ENCODE data around the gene OR5B12.

The OR5B12 gene

GRCh38 chr11:58466293-58466692 is 24.3 kb upstream of the OR5B12 start:
- TF ChIP-seq CTCF (IDR thresholded peaks at IDR 0.05), result no peak
- H3K4me3 ChIP-seq (ENCODE audit: low read depth, low read length), result no peak overlapping the region

GRCh38 chr11:58465690-58466089 is 23.7 kb upstream of the OR5B12 start:
- Histone ChIP-seq H3K9ac (no peak overlapping the region), H3K4me1 (no peaks in the 10 kb centered on the region), H3K27ac (no peak overlapping the region), H3K79me2 (no peaks in the 10 kb centered on the region), H3K4me3 (ENCODE audit: low read depth, low read length) (no peak overlapping the region), H3K9me3 (ENCODE audit: control insufficient read depth, low read length) (no peaks in the 10 kb centered on the region), H3K4me2 (ENCODE audit: low read length) (no peak overlapping the region), H3K36me3 (ENCODE audit: control insufficient read depth, insufficient read depth, low read length) (no peaks in the 10 kb centered on the region), H2AFZ (no peak overlapping the region), H3K27me3 (ENCODE audit: control insufficient read depth, insufficient read depth, low read length) (no peaks in the 10 kb centered on the region)
- TF ChIP-seq CTCF (IDR thresholded peaks at IDR 0.05), result no peak

More at GRCh38 chr11:58466293-58466692, 24.3 kb upstream of the OR5B12 start:
- Histone ChIP-seq H3K27ac (no peak overlapping the region), H2AFZ (no peak overlapping the region), H3K27me3 (ENCODE audit: control insufficient read depth, insufficient read depth, low read length) (no peaks in the 10 kb centered on the region), H3K9me3 (ENCODE audit: control insufficient read depth, low read length) (no peaks in the 10 kb centered on the region), H3K36me3 (ENCODE audit: control insufficient read depth, insufficient read depth, low read length) (no peaks in the 10 kb centered on the region), H3K4me1 (no peaks in the 10 kb centered on the region), H3K4me2 (ENCODE audit: low read length) (no peak overlapping the region), H3K9ac (no peak overlapping the region), H3K79me2 (no peaks in the 10 kb centered on the region)

- Histone ChIP-seq H2AFZ (no peak overlapping the region), H3K9ac (no peak overlapping the region), H3K9me3 (ENCODE audit: control insufficient read depth, low read length) (no peaks in the 10 kb centered on the region), H3K4me2 (ENCODE audit: low read length) (no peak overlapping the region), H3K79me2 (no peaks in the 10 kb centered on the region), H3K27ac (no peak overlapping the region), H3K27me3 (ENCODE audit: control insufficient read depth, insufficient read depth, low read length) (no peaks in the 10 kb centered on the region), H3K4me1 (no peaks in the 10 kb centered on the region), H3K4me3 (ENCODE audit: low read depth, low read length) (no peak overlapping the region), H3K36me3 (ENCODE audit: control insufficient read depth, insufficient read depth, low read length) (no peaks in the 10 kb centered on the region)
- TF ChIP-seq CTCF (IDR thresholded peaks at IDR 0.05), result no peak
Measured at GRCh38 chr11:58451585-58451984, 9.5 kb upstream of the OR5B12 start.

- no peak overlapping the region for H2AFZ ChIP-seq
- H3K27me3 ChIP-seq (ENCODE audit: control insufficient read depth, insufficient read depth, low read length), result no peaks in the 10 kb centered on the region
- H3K9ac ChIP-seq, result no peak overlapping the region
- no peak overlapping the region for H3K27ac ChIP-seq
- no peak for TF ChIP-seq CTCF (IDR thresholded peaks at IDR 0.05)
- no peaks in the 10 kb centered on the region for H3K4me1 ChIP-seq
- H3K4me2 ChIP-seq (ENCODE audit: low read length), result no peak overlapping the region
- no peak overlapping the region for H3K4me3 ChIP-seq (ENCODE audit: low read depth, low read length)
- H3K9me3 ChIP-seq (ENCODE audit: control insufficient read depth, low read length), result no peaks in the 10 kb centered on the region
- no peaks in the 10 kb centered on the region for H3K36me3 ChIP-seq (ENCODE audit: control insufficient read depth, insufficient read depth, low read length)
- H3K79me2 ChIP-seq, result no peaks in the 10 kb centered on the region
Measured at GRCh38 chr11:58446294-58446693, 4.3 kb upstream of the OR5B12 start.

GRCh38 chr11:58444300-58444699 is 2.3 kb upstream of the OR5B12 start:
- Histone ChIP-seq H3K4me1 (no peaks in the 10 kb centered on the region), H2AFZ (no peak overlapping the region), H3K4me3 (ENCODE audit: low read depth, low read length) (no peak overlapping the region), H3K27ac (no peak overlapping the region), H3K36me3 (ENCODE audit: control insufficient read depth, insufficient read depth, low read length) (no peaks in the 10 kb centered on the region), H3K9ac (no peak overlapping the region), H3K79me2 (no peaks in the 10 kb centered on the region), H3K27me3 (ENCODE audit: control insufficient read depth, insufficient read depth, low read length) (no peaks in the 10 kb centered on the region), H3K4me2 (ENCODE audit: low read length) (no peak overlapping the region), H3K9me3 (ENCODE audit: control insufficient read depth, low read length) (no peaks in the 10 kb centered on the region)
- no peak for TF ChIP-seq CTCF (IDR thresholded peaks at IDR 0.05)

Measured in parathyroid adenoma (tissue), 2 donors.